Endothelial cell of hepatic sinusoid (primary cell): ENCODE measurements around the gene TUBB4A.
"Not testable (repeated sequence)": the region's sequence is repeated elsewhere in the genome, so short reads cannot be mapped to it uniquely, and the experiment has no call there.

Experiments used
- in situ Hi-C: cut with HindIII; loops from 2 replicates; pipeline ENCODE4 v1.10.0; 2017; ENCODE audit warnings: low sequenced_read_pairs

Gene TUBB4A

GRCh38 chr19:6527893-6528543 is 25.9 kb upstream of the TUBB4A start:
- in situ Hi-C loops = no loop called here

- in situ Hi-C loops = no loop called here
These were observed 22.2 kb upstream of the TUBB4A start for GRCh38 chr19:6524311-6524710.

- in situ Hi-C loops = no loop called here
These were observed 20.6 kb upstream of the TUBB4A start for GRCh38 chr19:6522712-6523111.

- in situ Hi-C loops = no loop called here
These were observed 19.9 kb upstream of the TUBB4A start for GRCh38 chr19:6521718-6522646.

GRCh38 chr19:6519289-6519688 is 17.2 kb upstream of the TUBB4A start:
- in situ Hi-C loops = no loop called here

GRCh38 chr19:6518145-6518911 is 16.2 kb upstream of the TUBB4A start:
- in situ Hi-C loops = no loop called here

- in situ Hi-C loops = no loop called here
These were observed 14.7 kb upstream of the TUBB4A start for GRCh38 chr19:6516659-6517291.

GRCh38 chr19:6516018-6516658 is 14.0 kb upstream of the TUBB4A start:
- in situ Hi-C loops = no loop called here

GRCh38 chr19:6514926-6515544 is 12.9 kb upstream of the TUBB4A start:
- in situ Hi-C loops = no loop called here

- in situ Hi-C loops = no loop called here
These were observed 12.0 kb upstream of the TUBB4A start for GRCh38 chr19:6514089-6514488.

GRCh38 chr19:6510618-6511017 is 8.5 kb upstream of the TUBB4A start:
- in situ Hi-C loops = no loop called here

GRCh38 chr19:6509118-6509971 is 7.2 kb upstream of the TUBB4A start:
- in situ Hi-C loops = no loop called here

- in situ Hi-C loops = not testable (repeated sequence)
These were observed 6.1 kb upstream of the TUBB4A start for GRCh38 chr19:6508028-6508771.

- in situ Hi-C loops = no loop called here
These were observed 1.5 kb upstream of the TUBB4A start for GRCh38 chr19:6503407-6504201.

- in situ Hi-C loops = no loop called here
These were observed 1.0 kb downstream of the TUBB4A start for GRCh38 chr19:6500837-6501739.

GRCh38 chr19:6499052-6499790 is 2.9 kb downstream of the TUBB4A start:
- in situ Hi-C loops = loop anchor here (10.0 kb wide), 1 partner anchor 204 kb away; no protein-coding TSS in a partner anchor
